GM19395 (cell line): ENCODE measurements around the gene ZNF546.
"Not testable (repeated sequence)": the region's sequence is repeated elsewhere in the genome, so short reads cannot be mapped to it uniquely, and the experiment has no call there.

Experiments used
- ATAC-seq: cut with Tn5 transposase; IDR thresholded peaks from one replicate; pipeline ENCODE4 v1.9.1; 2021; ENCODE audit warnings: mild to moderate bottlenecking, moderate library complexity; ENCODE audit not compliant: unreplicated experiment

Gene ZNF546

DNA sequence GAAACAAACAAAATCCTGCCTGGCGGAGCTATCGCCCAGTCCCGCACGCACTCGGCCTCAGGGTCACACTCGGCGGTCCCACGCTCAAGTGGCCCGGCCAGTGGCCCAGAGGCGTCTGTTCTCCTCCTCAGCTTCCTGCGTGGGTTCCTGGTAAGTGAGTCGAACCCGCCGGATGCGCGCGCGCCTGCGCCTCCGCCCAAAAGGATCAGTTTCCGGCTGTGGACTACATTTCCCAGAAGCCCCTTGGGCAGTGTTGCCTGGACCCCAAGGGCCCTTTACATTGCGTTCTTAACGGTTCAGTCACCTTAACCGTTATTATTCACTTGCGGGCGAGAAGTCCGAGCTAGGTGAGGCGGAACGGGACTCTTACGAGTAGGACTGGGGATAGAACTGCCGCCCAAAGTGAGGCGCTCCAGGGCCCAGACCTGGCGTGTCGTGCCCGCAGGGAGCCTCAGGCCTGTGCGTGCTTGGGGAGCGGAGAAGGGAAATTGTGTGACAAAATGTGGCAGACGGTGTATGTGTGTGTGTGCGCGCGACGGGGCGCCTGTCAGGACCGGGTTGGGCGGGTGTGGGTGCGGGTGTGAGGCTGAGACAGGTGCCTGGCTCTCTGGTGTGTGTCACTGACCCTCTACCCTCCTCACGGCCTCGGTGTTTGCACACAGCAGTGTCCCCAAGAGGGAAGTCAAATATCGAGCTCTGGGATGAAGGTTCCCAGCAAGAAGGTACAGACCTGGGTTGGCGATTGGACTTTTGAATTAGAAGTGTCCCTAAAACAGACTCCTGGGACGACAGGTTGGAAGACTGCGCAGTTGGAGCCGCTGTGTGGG lies at the start of gene ZNF546:
Gene ZNF546 (plus strand): TSS at position 250 of the 827 bp plus-strand sequence. CDS start 1,267 bp downstream, outside the sequence.
- peak; percentile 83 for ATAC-seq

DNA sequence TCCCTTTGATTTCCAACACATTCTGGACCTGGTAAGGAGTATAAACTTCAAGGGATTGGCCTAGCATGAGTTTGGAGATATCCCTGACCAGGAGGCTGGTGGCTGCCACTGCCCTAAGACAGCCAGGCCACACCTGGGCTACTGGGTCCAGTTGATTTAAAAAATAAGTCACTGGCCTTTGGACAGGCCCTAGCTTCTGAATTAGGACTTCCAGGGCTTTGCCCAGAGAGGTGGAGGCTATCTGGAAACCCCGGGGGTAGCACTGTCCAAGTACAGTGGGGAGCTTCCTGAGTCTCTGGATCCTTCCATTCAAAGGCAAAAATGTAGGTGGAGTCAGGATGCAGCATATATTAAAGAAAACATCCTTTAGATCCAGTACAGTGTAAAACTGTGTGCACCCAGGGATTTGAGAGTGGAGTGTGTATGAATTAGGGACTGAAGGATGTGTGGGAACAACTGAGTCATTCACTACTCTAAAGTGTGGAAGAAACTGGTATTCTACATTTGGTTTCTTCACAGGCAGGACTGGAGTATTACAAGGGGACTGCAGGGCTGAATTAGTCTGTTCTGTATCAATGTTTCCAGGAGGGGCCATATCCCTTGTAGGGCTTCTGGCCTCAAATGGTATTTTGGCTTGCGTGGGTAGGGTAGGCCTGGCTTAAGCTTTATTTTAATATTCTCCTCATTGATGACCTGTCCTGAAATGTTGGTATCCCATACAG lies 47.7 kb upstream of the ZNF546 start:
- ATAC-seq, result no peak

DNA sequence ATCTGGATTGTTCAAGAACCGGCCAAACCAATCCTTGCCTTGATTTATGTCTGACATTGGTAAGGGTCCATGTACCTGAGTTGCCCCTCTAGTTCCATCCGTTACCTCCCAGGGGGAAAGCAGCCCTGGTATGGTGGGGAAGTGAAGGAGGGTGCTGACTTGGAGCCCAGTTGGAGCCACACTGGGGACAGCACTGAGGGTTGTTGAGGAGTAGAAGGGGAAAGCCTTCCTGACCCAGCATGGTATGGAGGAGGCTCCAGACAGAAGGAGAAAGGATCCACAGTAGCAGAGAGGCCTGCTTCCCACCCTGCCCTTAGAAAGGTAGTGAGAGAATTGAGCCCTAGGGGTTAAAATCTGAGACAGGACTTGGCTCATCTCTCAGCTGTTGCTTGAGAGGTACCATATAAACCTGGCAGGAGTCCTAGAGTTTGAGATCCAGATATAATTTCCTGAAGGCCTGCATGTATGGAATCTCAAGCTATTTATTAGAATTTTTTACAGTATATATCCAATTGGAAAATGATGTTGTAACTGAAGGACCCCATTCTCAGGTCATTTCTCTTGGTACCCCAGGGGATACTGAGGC lies 45.7 kb upstream of the ZNF546 start:
- no peak for ATAC-seq

DNA sequence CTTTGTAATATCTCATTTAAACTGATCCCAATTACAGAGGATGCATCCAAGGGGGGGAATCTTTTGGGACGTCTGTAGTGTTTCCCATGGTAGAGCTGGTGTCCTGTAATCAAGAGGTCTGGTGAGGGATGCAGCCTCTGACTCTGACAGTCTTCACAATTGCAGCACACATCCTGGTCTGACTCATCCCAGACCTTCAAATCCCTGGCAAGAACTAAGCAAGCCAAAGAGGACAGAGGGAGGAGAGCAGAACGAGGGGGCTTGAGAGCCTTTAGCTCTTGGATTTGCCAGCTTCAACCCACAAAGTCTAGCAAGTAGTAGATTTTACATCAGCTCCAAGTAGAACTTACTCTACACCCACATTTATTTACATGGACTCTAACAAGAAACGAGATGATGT lies 45.2 kb upstream of the ZNF546 start:
- no peak for ATAC-seq

DNA sequence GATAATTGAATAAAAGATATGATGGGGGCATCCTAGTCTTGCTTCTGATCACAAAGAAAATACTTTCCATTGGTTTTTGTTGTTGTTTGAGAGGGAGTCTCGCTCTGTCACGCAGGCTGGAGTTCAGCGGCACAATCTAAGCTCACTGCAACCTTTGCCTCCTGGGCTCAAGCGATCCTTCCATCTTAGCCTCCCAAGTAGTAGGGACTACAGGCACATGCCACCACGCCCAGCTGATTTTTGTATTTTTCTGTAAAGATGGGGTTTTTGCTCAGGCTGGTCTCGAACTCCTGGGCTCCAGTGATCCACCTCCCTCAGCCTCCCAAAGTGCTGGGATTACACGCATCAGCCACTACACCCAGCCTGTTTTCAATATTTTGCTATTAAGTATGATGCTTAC lies 42.9 kb upstream of the ZNF546 start:
- ATAC-seq, result no peak

DNA sequence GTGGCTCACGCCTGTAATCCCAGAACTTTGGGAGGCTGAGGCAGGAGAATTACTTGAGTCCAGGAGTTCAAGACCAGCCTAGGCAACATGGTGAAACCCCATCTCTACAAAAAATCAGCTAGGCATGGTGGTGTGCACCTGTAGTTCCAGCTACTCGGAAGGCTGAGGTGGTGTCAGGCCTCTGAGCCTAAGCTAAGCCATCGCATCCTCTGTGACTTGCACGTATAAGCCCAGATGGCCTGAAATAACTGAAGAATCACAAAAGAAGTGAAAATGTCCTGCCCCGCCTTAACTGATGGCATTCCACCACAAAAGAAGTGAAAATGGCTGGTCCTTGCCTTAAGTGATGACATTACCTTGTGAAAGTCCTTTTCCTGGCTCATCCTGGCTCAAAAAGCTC lies 39.0 kb upstream of the ZNF546 start:
- ATAC-seq, result not testable (repeated sequence)

DNA sequence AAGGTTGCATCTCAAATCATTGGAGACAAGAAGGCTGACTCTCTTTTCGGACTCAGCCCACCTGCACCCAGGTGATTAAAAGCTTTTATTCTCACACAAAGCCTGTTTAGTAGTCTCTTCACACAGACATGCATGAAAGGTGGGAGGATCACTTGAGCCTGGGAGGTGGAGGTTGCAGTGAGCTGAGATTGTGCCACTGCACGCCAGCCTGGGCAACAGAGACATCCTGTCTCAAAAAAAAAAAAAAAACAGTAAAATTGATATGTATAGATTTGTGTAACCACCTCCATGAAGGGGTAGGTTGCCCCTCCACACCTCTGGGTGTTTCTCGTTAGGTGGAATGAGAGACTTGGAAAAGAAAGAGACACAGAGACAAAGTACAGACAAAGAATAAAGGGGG lies 37.9 kb upstream of the ZNF546 start:
- ATAC-seq, result not testable (repeated sequence)

DNA sequence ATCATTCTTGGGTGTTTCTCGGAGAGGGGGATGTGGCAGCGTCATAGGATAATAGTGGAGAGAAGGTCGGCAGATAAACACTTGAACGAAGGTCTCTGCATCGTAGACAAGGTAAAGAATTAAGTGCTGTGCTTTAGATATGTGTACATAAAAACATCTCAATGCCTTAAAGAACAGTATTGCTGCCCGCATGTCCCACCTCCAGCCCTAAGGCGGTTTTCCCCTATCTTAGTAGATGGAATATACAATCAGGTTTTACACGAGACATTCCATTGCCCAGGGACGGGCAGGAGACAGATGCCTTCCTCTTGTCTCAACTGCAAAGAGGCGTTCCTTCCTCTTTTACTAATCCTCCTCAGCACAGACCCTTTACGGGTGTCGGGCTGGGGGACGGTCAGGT lies 37.5 kb upstream of the ZNF546 start:
- not testable (repeated sequence) for ATAC-seq

DNA sequence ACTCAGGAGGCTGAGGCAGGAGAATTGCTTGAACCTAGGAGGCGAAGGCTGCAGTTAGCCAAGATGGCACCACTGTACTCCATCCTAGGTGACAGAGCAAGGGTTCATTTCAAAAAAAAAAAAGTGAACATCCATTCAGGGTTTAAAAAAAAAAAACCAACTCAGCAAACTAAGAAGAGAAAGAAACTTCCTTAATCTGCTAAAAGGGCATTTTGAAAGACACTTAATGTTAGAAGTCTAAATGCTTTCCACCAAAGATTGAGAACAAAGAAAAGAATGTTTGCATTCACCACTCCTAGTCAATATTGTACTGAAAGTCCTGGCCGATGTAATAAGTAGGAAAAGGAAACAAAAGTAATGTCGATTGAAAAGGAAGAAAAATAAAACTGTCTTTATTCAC lies 33.0 kb upstream of the ZNF546 start:
- no peak for ATAC-seq

DNA sequence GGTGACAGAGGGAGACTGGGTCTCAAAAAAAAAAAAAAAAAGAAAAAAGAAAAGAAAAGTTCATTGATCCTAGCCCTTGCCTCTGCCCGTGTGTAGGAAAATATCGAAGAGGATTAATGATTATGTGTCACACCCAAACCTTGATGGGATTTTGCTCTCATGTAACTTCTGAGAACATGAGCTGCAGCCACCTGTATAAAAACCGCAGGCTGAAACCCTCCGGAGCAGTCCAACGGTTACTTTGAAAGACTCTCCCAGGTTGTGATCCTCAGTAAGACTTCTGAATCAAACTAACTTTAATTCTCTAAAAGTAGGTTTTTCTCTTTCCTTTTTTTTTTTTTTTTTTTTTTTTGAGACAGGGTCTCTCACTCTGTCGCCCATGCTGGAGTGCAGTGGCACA lies 30.2 kb upstream of the ZNF546 start:
- no peak for ATAC-seq

DNA sequence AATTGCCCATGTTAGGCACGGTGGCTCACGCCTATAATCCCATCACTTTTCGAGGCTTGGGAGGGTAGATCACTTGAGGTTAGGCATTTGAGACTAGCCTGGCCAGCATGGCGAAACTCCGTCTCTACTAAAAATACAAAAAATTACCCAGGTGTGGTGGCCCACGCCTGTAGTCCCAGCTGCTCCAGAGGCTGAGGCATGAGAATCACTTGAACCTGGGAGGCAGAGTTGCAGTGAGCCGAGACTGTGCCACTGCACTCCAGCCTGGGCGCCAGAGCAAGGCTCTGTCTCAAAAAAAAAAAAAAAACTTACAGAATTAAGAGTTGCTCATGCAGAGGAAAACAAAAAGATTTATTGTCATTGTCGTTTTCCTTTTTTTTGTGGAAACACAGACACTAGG lies 29.3 kb upstream of the ZNF546 start:
- no peak for ATAC-seq

DNA sequence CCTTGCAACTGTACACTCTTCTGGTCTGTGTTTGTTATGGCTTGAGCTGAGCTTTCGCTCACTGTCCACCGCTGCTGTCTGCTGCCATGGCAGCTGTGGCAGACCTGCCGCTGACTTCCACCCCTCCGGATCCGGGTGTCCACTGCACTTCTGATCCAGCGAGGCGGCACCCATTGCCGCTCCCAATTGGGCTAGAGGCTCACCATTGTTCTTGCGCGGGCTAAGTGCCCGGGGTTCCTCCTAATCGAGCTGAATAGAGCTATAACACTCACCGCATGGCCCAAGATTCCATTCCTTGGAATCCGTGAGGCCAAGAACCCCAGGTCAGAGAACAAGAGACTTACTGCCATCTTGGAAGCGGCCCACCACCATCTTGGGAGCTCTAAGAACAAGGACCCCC lies 28.1 kb upstream of the ZNF546 start:
- no peak for ATAC-seq

DNA sequence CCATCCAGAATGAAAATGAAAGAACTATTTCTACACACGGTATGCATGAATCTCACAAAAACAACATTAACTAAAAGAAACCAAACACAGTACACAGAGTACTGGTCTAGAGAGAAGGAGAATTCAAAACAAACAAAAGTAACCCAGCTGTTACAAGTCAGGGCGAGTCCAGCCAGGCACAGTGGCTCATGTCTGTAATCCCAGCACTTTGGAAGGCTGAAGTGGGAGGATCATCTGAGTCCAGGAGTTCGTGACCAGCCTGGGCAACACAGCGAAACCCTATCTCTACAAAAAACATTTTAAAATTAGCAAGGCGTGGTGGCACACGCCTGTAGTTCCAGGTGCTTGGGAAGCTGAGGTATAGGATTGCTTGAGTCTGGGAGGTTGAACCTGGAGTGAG lies 27.6 kb upstream of the ZNF546 start:
- no peak for ATAC-seq

DNA sequence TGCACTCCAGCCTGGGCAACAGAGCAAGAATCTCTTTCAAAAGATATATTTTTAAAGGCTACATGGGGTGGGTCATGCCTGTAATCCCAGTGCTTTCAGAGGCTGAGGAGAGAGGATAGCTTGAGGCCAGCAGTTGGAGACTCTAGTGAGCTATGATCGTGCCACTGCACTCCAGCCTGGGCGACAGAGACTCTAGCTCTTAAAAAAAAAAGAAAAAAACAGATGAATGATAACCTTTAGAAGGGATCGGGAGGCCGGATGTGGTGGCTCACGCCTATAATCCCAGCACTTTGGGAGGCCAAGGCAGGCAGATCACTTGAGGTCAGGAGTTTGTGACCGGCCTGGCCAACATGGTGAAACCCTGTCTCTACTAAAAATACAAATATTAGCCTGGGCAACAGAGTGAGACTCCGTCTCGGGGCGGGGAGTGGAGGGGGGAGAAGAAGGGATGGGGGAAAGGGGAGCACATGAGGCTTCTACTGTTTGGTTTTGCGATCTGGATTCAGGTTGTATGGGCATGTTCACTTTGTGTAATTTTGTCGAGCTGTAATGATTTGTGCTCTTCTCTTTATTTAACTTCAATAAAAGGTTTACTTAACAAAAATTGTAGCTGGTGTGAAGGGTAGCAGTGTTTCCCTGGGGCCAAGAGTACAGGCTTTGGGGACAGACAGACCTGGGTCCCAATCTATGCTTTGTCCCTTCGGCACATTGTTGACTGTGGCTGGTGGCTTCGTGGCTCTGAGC lies 27.0 kb upstream of the ZNF546 start:
- no peak for ATAC-seq

DNA sequence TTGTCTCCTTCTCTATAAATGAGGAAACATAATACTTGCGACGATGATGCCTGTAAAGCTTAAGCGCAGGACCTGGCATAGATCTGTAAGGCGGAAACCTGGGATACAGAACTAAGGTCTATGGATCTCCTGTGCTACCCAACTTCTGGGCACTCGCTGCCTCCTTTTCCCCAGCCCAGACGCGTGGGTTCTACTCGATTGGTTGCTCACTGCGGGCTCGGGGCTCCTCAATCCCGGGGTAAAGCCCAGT lies 26.5 kb upstream of the ZNF546 start:
- ATAC-seq, result peak; percentile 17

DNA sequence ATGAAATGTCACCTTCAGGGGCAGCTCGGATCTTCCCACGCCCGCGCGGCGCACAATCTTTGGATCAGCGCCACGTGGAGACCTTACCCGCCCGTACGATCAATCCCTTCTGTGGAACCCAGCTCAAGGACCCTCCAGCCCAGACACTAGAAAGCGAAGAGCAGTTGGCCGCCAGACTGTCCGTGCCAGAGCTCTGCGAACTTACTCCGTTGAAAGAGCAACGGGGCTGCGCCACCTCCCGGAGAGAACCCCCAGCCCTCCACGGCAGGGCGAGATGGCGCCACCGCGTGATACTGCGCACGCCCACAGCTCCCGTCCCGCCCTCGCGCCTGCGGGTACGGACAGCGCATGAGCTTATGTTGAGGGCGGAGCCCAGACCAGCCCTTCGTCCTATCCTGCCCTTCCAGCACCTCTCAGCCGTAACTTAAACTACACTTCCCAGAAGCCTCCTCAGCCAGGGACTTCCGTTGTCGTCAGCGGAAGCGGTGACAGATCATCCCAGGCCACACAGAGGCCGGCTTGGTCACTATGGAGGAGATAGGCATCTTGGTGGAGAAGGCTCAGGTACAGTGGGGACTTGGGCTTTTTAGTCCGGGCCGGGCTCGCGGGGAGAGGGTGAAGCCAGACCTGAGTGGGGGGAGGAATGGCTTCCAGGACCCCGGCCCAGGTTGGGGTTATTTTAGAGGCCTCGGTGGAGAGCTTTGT lies 26.0 kb upstream of the ZNF546 start, which contains the start of gene PSMC4:
Gene PSMC4 (plus strand): TSS at position 491 of the 705 bp plus-strand sequence. CDS start 38 bp downstream, at position 529.
- peak; percentile 94 for ATAC-seq

DNA sequence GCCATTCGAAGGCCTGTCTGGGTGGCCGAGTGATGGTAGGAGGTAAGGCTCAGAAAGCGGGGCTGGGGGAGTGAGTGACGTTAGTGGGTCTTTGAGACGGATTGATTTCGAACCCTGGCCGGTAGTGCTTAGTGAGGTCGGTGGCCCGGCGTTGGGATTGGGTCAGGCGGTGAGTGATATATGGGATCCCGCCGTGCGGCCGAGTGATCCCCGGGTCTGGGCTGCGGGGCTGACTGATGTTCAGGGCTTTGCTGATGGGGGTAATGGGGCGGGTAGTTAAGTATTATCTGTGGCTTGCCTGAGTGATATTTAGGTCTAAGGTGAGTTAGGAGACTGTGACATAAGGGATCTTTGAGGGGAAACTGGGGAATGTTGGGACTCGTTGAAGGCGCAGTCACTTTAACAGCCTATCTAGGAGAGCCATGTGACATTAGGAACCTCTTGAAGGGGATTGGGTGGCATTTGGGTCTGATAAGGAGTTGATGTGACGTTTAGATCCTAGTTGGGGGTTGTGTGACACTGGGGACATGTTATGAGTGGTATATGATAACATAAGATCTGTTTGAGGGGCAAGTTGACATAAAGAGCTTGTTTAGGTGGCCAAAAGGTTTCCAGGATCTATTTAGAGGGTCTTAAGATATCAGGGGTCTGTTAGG lies 25.4 kb upstream of the ZNF546 start:
- no peak for ATAC-seq

DNA sequence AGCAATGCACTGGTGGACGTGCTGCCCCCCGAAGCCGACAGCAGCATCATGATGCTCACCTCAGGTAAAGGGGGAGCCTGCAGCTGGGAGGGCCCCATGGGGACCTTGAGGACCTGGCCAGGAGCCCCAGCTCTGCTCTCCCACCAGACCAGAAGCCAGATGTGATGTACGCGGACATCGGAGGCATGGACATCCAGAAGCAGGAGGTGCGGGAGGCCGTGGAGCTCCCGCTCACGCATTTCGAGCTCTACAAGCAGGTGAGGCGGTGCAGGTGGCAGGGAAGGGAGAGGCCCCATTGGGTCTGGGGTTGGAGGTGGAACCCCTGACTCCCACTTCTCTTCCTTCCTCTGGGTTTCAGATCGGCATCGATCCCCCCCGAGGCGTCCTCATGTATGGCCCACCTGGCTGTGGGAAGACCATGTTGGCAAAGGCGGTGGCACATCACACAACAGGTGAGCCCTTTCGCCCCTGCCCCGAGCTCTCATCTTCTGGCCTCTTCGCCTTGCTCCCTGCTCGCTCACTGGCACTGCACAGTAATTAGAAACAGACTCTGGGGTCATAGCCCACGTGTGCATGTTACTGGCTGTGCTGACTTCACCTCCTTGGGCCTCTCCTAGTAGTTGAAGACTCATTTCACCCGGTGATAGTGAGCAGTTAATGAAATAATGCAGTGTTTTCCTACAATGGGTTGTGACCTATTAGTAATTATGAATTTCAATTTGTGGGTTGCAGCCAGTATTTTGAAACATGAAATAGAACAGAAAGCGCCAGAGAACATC lies 22.3 kb upstream of the ZNF546 start:
- no peak for ATAC-seq

DNA sequence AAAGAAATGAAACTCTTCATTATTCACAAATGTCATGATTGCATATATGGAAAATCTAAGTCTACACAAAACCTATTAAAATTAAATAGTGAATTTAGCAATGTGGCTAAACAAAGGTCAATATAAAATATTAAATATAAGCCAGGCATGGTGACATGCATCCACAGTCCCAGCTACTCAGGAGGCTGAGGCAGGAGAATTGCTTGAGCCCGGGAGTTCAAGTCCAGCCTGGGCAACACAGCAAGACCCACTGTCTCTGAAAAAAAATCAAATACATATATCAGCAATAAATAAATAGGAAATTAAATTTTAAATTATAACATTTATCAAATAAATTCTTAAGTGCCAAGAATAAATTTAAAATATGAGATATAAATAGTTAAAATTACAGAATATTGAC lies 14.0 kb upstream of the ZNF546 start:
- no peak for ATAC-seq
